Testis (tissue), 3 donors: ENCODE measurements around the gene KLC1. TPM values are rescaled to one million over a fixed set of nuclear protein-coding genes. Genes with fewer than 3 reads are reported as not detected.

Source experiments
- DNase-seq: peaks from one replicate; pipeline ENCODE4 v3.0.0-alpha.2; 2019
- H3K27ac ChIP-seq, 2 donors: fragments of 200-600 bp; sonication (generic); one replicate each; pipeline ENCODE4 v1.5.1; 2019
- H3K27me3 ChIP-seq: fragments of 200-600 bp; sonication (generic); one replicate; pipeline ENCODE4 v1.5.1; 2019
- H3K36me3 ChIP-seq: fragments of 200-600 bp; sonication (generic); one replicate; pipeline ENCODE4 v1.5.1; 2017; ENCODE audit warnings: low read depth; ENCODE audit errors: missing control alignments
- H3K4me1 ChIP-seq: fragments of 200-600 bp; sonication (generic); one replicate; pipeline ENCODE4 v1.5.1; 2019
- H3K4me3 ChIP-seq, 2 donors: fragments of 200-600 bp; sonication (generic); one replicate each; pipeline ENCODE4 v1.5.1; 2017 to 2019
- H3K9me3 ChIP-seq: fragments of 200-600 bp; sonication (generic); one replicate; pipeline ENCODE4 v1.5.1; 2017
- CTCF ChIP-seq, 3 experiments: fragments of 450-650 bp in 2 of 3; fragments of 200-600 bp in 1 of 3; sonication (generic) in 1 of 3; IDR thresholded peaks; one replicate each; pipeline ENCODE4 v1.5.1; 2016 to 2019; ENCODE audit warnings: antibody characterized with exemption in 3 of 3, mild to moderate bottlenecking in 2 of 3, moderate library complexity in 1 of 3
- POLR2A ChIP-seq: fragments of 450-650 bp; IDR thresholded peaks from one replicate; pipeline ENCODE4 v1.6.1; 2017; ENCODE audit warnings: antibody characterized with exemption, mild to moderate bottlenecking, moderate library complexity
- WGBS, 2 donors: methylation state at CpG; one replicate each; pipeline ENCODE4 v1.1.5; 2018; 5-methylcytosine and 5-hydroxymethylcytosine counted together
- intact Hi-C: fragments of 100-400 bp; cut with DNase I; formaldehyde crosslinking; loops from one replicate; pipeline ENCODE4 v1.15.1; 2023; ENCODE audit warnings: low total_unique reads
- polyA plus RNA-seq: library from polyadenylated mRNA; stranded (reverse); fragments of 350-450 nt; fragmentation: Illumina TruSeq; extraction: RNeasy Lipid Tissue Mini Kit (QIAGEN cat#74804); gene quantifications from one replicate; pipeline ENCODE4 v1.2.3, GENCODE V29; 2014; ENCODE audit warnings: low read depth, low replicate concordance; ENCODE audit not compliant: insufficient read depth
- total RNA-seq, 2 donors: library from RNA; depleted of rRNA; stranded (reverse); fragments of >200 nt; gene quantifications; one replicate each; pipeline ENCODE4 v1.2.3, GENCODE V29; 2016

The KLC1 gene
- total and polyA plus RNA-seq, 3 donors from 2014 or later: 92.9 to 473 (median 379) TPM

GRCh38 chr14:103716899-103717411, 87.9 kb downstream of the KLC1 start:
- 50 to 62% methylated on average over 17 of the region's 17 CpGs for WGBS, 2 donors

GRCh38 chr14:103718572-103718971, 89.6 kb downstream of the KLC1 start:
- 74 to 87% methylated on average over 9 to 16 of the region's 16 CpGs for WGBS, 2 donors

More at GRCh38 chr14:103716899-103717411, 87.9 kb downstream of the KLC1 start:
- Histone ChIP-seq H3K4me1 (peaks cover 36% of the 10 kb centered on the region), H3K9me3 (no peaks in the 10 kb centered on the region), H3K27me3 (no peaks in the 10 kb centered on the region), H3K4me3 (peak overlapping the region; percentile 77 to 91), H3K36me3 (no peaks in the 10 kb centered on the region), H3K27ac (peak overlapping the region in 1 of 2 donors; percentile 72)
- TF ChIP-seq CTCF (IDR thresholded peaks at IDR 0.05): no peak
- TF ChIP-seq POLR2A: no peak
- no peak for DNase-seq
- intact Hi-C loops: no loop called here

GRCh38 chr14:103719751-103720150, 90.7 kb downstream of the KLC1 start:
- Histone ChIP-seq H3K9me3 (no peaks in the 10 kb centered on the region), H3K27ac (no peak overlapping the region), H3K36me3 (no peaks in the 10 kb centered on the region), H3K27me3 (no peaks in the 10 kb centered on the region), H3K4me1 (peaks cover 41% of the 10 kb centered on the region), H3K4me3 (no peak overlapping the region)
- 81 to 86% methylated on average over 8 of the region's 8 CpGs for WGBS, 2 donors
- intact Hi-C loops: no loop called here
- DNase-seq: no peak
- TF ChIP-seq CTCF (IDR thresholded peaks at IDR 0.05): no peak
- no peak for TF ChIP-seq POLR2A

More at GRCh38 chr14:103718572-103718971, 89.6 kb downstream of the KLC1 start:
- no peak for DNase-seq
- Histone ChIP-seq H3K4me1 (peaks cover 36% of the 10 kb centered on the region), H3K27ac (no peak overlapping the region), H3K27me3 (no peaks in the 10 kb centered on the region), H3K9me3 (no peaks in the 10 kb centered on the region), H3K4me3 (no peak overlapping the region), H3K36me3 (no peaks in the 10 kb centered on the region)
- intact Hi-C loops: no loop called here
- TF ChIP-seq CTCF (IDR thresholded peaks at IDR 0.05) (no peak), POLR2A (no peak)

- no peak overlapping the region for H3K4me3 ChIP-seq
- peak overlapping the region in 1 of 2 donors; percentile 77 for H3K27ac ChIP-seq
- H3K4me1 ChIP-seq: peaks cover 56% of the 10 kb centered on the region
- no peaks in the 10 kb centered on the region for H3K36me3 ChIP-seq
- WGBS, 2 donors: 80 to 89% methylated on average over 25 to 26 of the region's 26 CpGs
- intact Hi-C loops: no loop called here
- TF ChIP-seq POLR2A (no peak), CTCF (IDR thresholded peaks at IDR 0.05) (no peak)
- H3K9me3 ChIP-seq: no peaks in the 10 kb centered on the region
- no peak for DNase-seq
- no peaks in the 10 kb centered on the region for H3K27me3 ChIP-seq
These were observed 92.5 kb downstream of the KLC1 start for GRCh38 chr14:103721334-103722120.
